ENCODE measurements around the gene GPR157.

Gene GPR157

GRCh38 chr1:9129266-9130041 is 552 bp upstream of the GPR157 start:
- Histone ChIP-seq H3F3A (ENCODE audit: insufficient read depth, low read length) (peaks cover 4% of the 10 kb centered on the region; the same call in 1 of the 2 replicates), H3K9me3 (ENCODE audit: low read length) (no peaks in the 10 kb centered on the region), H3K79me2 (ENCODE audit: insufficient read depth, low read length) (no peaks in the 10 kb centered on the region), H3K27ac (ENCODE audit: low read depth, low read length, poor library complexity, severe bottlenecking) (no peak overlapping the region), H3K9ac (ENCODE audit: low read length) (no peak overlapping the region), H4K20me1 (ENCODE audit: insufficient read depth, low read length) (no peaks in the 10 kb centered on the region), H3K4me2 (ENCODE audit: low read length) (peak overlapping the region; percentile 46; the same call in 1 of the 2 replicates), H3K4me3 (ENCODE audit: low read depth, low read length, poor library complexity, severe bottlenecking) (peak overlapping the region; percentile 52), H3K36me3 (ENCODE audit: insufficient read depth, low read length) (no peaks in the 10 kb centered on the region; the same call in 1 of the 2 replicates), H3K27me3 (ENCODE audit: insufficient read depth, low read length) (peaks cover 6% of the 10 kb centered on the region; the same call in 1 of the 2 replicates), H3K4me1 (ENCODE audit: insufficient read depth, low read length, severe bottlenecking) (peaks cover 7% of the 10 kb centered on the region), H3K9me2 (ENCODE audit: low read depth, low read length) (no peaks in the 10 kb centered on the region), H2AFZ (ENCODE audit: low read length) (no peak overlapping the region)
- TF ChIP-seq, protein P1, sequence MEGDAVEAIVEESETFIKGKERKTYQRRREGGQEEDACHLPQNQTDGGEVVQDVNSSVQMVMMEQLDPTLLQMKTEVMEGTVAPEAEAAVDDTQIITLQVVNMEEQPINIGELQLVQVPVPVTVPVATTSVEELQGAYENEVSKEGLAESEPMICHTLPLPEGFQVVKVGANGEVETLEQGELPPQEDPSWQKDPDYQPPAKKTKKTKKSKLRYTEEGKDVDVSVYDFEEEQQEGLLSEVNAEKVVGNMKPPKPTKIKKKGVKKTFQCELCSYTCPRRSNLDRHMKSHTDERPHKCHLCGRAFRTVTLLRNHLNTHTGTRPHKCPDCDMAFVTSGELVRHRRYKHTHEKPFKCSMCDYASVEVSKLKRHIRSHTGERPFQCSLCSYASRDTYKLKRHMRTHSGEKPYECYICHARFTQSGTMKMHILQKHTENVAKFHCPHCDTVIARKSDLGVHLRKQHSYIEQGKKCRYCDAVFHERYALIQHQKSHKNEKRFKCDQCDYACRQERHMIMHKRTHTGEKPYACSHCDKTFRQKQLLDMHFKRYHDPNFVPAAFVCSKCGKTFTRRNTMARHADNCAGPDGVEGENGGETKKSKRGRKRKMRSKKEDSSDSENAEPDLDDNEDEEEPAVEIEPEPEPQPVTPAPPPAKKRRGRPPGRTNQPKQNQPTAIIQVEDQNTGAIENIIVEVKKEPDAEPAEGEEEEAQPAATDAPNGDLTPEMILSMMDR (IDR thresholded peaks at IDR 0.05; ENCODE audit: low read length), result no peak
- TF ChIP-seq EZH2 (IDR thresholded peaks at IDR 0.05; ENCODE audit: borderline replicate concordance, low read length), result no peak

DNA sequence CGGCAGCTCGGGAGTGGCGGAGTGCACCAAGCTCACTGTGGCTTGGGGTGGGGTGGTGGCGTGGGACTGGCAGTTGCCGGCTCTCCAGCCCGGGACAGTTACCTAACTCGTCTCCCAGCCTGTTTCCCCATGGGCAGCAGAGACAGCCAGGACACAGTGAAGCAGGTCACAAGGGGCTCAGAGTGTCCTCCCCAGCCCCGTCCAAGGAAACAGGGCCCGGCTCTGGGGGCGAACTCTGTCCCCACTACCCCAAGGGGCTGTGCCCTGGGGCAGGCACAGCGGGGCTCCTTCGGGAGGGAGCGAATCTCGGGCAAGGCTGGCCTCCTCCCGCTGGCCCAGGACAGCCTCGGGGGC is 759 bp downstream of the GPR157 start:
- H3K4me3 ChIP-seq (ENCODE audit: low read depth, low read length, poor library complexity, severe bottlenecking), result peak overlapping the region; percentile 52
- no peak overlapping the region for H3K27ac ChIP-seq (ENCODE audit: low read depth, low read length, poor library complexity, severe bottlenecking)
- H3K4me1 ChIP-seq (ENCODE audit: insufficient read depth, low read length, severe bottlenecking), result peaks cover 7% of the 10 kb centered on the region
- no peaks in the 10 kb centered on the region for H3K79me2 ChIP-seq (ENCODE audit: insufficient read depth, low read length)
- H3K9me3 ChIP-seq (ENCODE audit: low read length), result 0 out of 2 replicates have a peak, but pooled peaks cover 3% of the 10 kb centered on the region
- peaks cover 4% of the 10 kb centered on the region; the same call in 1 of the 2 replicates for H3F3A ChIP-seq (ENCODE audit: insufficient read depth, low read length)
- H3K36me3 ChIP-seq (ENCODE audit: insufficient read depth, low read length), result no peaks in the 10 kb centered on the region; the same call in 1 of the 2 replicates
- no peaks in the 10 kb centered on the region for H4K20me1 ChIP-seq (ENCODE audit: insufficient read depth, low read length)
- no peak for TF ChIP-seq EZH2 (IDR thresholded peaks at IDR 0.05; ENCODE audit: borderline replicate concordance, low read length)
- TF ChIP-seq, protein P1 (IDR thresholded peaks at IDR 0.05; ENCODE audit: low read length), result no peak
- no peak overlapping the region for H2AFZ ChIP-seq (ENCODE audit: low read length)
- H3K9ac ChIP-seq (ENCODE audit: low read length), result no peak overlapping the region
- H3K9me2 ChIP-seq (ENCODE audit: low read depth, low read length), result no peaks in the 10 kb centered on the region
- H3K27me3 ChIP-seq (ENCODE audit: insufficient read depth, low read length), result no peaks in the 10 kb centered on the region; the same call in 1 of the 2 replicates
- no peak overlapping the region for H3K4me2 ChIP-seq (ENCODE audit: low read length)

DNA sequence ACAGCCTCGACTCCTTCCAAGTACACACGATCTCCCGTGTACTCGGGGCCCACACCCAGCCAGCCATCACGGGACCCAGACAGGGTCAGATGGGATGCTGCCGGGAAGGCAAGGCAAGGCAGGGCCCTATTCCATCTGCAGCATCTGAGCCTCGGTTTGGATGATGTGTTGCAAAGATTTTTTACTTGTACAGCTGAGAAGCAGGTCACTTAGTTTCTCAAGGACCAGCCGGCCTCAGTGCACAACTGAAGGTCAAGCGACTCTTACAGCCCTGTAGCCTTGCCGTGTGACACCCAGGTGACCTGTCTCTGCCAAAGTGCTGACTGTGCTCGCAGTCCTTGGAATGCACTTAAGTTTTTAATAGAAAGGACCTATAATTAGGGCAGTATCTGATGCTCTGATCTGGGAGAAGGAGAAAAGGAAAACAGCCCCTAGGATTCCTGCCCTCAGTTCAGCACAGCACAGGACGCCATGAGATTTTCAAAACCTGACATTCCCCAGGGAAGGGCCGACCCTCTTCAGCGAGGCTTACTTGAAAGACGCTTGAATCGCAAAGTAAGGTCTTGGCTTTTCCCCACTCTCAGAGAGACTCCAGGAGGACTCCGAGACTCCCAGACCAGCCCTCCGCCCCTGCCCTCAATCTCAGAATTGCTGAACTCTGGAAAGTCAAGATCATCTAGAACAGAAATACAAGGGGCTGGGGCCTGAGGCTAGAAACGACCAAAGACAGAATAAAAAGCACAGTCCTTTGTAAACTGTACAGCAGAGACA is 1.3 kb downstream of the GPR157 start:
- Histone ChIP-seq H3K4me2 (ENCODE audit: low read length) (no peak overlapping the region), H3K9me2 (ENCODE audit: low read depth, low read length) (no peaks in the 10 kb centered on the region), H4K20me1 (ENCODE audit: insufficient read depth, low read length) (no peaks in the 10 kb centered on the region), H3K27me3 (ENCODE audit: insufficient read depth, low read length) (no peaks in the 10 kb centered on the region; the same call in 1 of the 2 replicates), H3K27ac (ENCODE audit: low read depth, low read length, poor library complexity, severe bottlenecking) (no peak overlapping the region), H3K9ac (ENCODE audit: low read length) (no peak overlapping the region), H3F3A (ENCODE audit: insufficient read depth, low read length) (peaks cover 4% of the 10 kb centered on the region; the same call in 1 of the 2 replicates), H3K4me1 (ENCODE audit: insufficient read depth, low read length, severe bottlenecking) (peaks cover 9% of the 10 kb centered on the region), H3K36me3 (ENCODE audit: insufficient read depth, low read length) (no peaks in the 10 kb centered on the region; the same call in 1 of the 2 replicates), H3K79me2 (ENCODE audit: insufficient read depth, low read length) (no peaks in the 10 kb centered on the region), H3K9me3 (ENCODE audit: low read length) (0 out of 2 replicates have a peak, but pooled peaks cover 3% of the 10 kb centered on the region), H3K4me3 (ENCODE audit: low read depth, low read length, poor library complexity, severe bottlenecking) (no peak overlapping the region), H2AFZ (ENCODE audit: low read length) (no peak overlapping the region)
- TF ChIP-seq, protein P1 (IDR thresholded peaks at IDR 0.05; ENCODE audit: low read length), result no peak
- no peak for TF ChIP-seq EZH2 (IDR thresholded peaks at IDR 0.05; ENCODE audit: borderline replicate concordance, low read length)
